ENCODE measurements around the gene HES4.

GRCh38 chr1:1005774-1006304 lies 5.9 kb upstream of the HES4 start:
- no peak for TF ChIP-seq PATZ1 (tag by site-specific recombination; IDR thresholded peaks at IDR 0.05)
- TF ChIP-seq TRIM28 (IDR thresholded peaks at IDR 0.05; ENCODE audit: borderline replicate concordance, low read length) = no peak
- no peak for TF ChIP-seq ZNF692 (tag by site-specific recombination; IDR thresholded peaks at IDR 0.05)
- TF ChIP-seq ZNF488 (tag by site-specific recombination; IDR thresholded peaks at IDR 0.05) = no peak
- no peak for TF ChIP-seq ZNF776 (tag by site-specific recombination; IDR thresholded peaks at IDR 0.05; ENCODE audit: borderline replicate concordance)
- TF ChIP-seq ZFP3 (tag by site-specific recombination; IDR thresholded peaks at IDR 0.05; ENCODE audit: low read depth) = no peak
- TF ChIP-seq PBX3 (CRISPR knock-in tag; IDR thresholded peaks at IDR 0.05) = no peak

All from HEK293 (cell line).